IPS-15b (cell line): ENCODE data around the gene PTPRN2.

ENCODE experiments used
- H3K27me3 ChIP-seq: one replicate; pipeline ENCODE4 v1.6.1; 2013; ENCODE audit warnings: low read length; ENCODE audit not compliant: control insufficient read depth, insufficient read depth
- H3K36me3 ChIP-seq: one replicate; pipeline ENCODE4 v1.6.1; 2013; ENCODE audit warnings: low read length; ENCODE audit not compliant: control insufficient read depth, insufficient read depth
- H3K4me1 ChIP-seq: one replicate; pipeline ENCODE4 v1.6.1; 2013; ENCODE audit warnings: mild to moderate bottlenecking, low read length; ENCODE audit not compliant: control insufficient read depth, insufficient read depth
- H3K4me3 ChIP-seq: one replicate; pipeline ENCODE4 v1.5.1; 2013; ENCODE audit warnings: low read depth, low read length
- H3K9ac ChIP-seq: one replicate; pipeline ENCODE4 v1.6.1; 2013; ENCODE audit warnings: low read depth, mild to moderate bottlenecking, low read length
- H3K9me3 ChIP-seq: one replicate; pipeline ENCODE4 v1.6.1; 2013; ENCODE audit warnings: mild to moderate bottlenecking, low read length; ENCODE audit not compliant: control insufficient read depth, insufficient read depth

The PTPRN2 gene

GRCh38 chr7:157757776-157758467 is 829.7 kb downstream of the PTPRN2 start:
- no peaks in the 10 kb centered on the region for H3K27me3 ChIP-seq
- H3K4me1 ChIP-seq = no peaks in the 10 kb centered on the region
- no peaks in the 10 kb centered on the region for H3K36me3 ChIP-seq
- H3K9me3 ChIP-seq = no peaks in the 10 kb centered on the region
- no peak overlapping the region for H3K9ac ChIP-seq
- no peak overlapping the region for H3K4me3 ChIP-seq

GRCh38 chr7:157757211-157757610 is 830.4 kb downstream of the PTPRN2 start:
- H3K4me1 ChIP-seq = no peaks in the 10 kb centered on the region
- no peaks in the 10 kb centered on the region for H3K9me3 ChIP-seq
- no peaks in the 10 kb centered on the region for H3K36me3 ChIP-seq
- H3K9ac ChIP-seq = no peak overlapping the region
- H3K27me3 ChIP-seq = no peaks in the 10 kb centered on the region
- H3K4me3 ChIP-seq = no peak overlapping the region

DNA sequence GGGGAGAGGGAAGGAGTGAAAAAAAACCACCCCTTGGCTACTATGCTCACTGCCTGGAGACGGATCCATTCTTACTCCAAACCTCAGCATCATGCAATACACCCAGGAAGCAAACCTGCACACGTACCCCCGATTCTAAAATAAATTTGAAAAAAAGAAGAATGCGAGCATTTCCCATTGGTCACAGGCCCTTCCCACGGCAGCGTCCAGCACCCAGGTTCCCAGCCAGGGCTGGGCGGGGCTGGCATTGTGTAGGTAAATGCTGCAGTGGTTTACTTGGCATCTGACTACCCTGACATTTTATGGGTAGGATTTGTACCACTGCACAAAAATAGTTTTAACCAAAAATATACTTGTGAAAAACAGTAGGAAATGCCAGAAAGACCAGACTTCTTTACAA is 831.9 kb downstream of the PTPRN2 start:
- Histone ChIP-seq H3K27me3 (no peaks in the 10 kb centered on the region), H3K9me3 (no peaks in the 10 kb centered on the region), H3K36me3 (no peaks in the 10 kb centered on the region), H3K4me1 (no peaks in the 10 kb centered on the region), H3K9ac (no peak overlapping the region), H3K4me3 (no peak overlapping the region)

DNA sequence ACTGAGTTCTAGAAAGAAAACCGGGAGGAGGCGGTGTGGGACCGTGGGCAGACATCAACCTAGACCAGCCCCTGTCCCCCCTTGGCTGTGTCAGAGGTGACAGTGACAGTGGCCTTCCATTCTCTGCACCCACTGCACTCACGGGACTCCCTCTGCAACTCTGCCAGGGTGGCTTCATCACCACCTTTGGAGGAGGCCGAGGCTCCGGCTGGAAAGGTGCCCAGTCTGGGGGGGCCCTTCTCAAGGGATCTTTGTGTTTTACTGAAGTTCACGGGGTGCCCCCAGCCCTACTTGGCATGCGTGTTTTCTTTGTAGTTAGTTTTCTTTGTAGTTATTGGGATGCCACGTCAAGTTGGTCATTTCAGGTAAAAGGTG is 833.2 kb downstream of the PTPRN2 start:
- H3K9me3 ChIP-seq = no peaks in the 10 kb centered on the region
- H3K4me1 ChIP-seq = no peaks in the 10 kb centered on the region
- no peak overlapping the region for H3K4me3 ChIP-seq
- H3K36me3 ChIP-seq = no peaks in the 10 kb centered on the region
- no peaks in the 10 kb centered on the region for H3K27me3 ChIP-seq
- no peak overlapping the region for H3K9ac ChIP-seq

- H3K9me3 ChIP-seq = no peaks in the 10 kb centered on the region
- H3K36me3 ChIP-seq = no peaks in the 10 kb centered on the region
- H3K4me3 ChIP-seq = no peak overlapping the region
- H3K27me3 ChIP-seq = no peaks in the 10 kb centered on the region
- H3K9ac ChIP-seq = no peak overlapping the region
- H3K4me1 ChIP-seq = no peaks in the 10 kb centered on the region
Measured at GRCh38 chr7:157753713-157754415, 833.8 kb downstream of the PTPRN2 start.

GRCh38 chr7:157752832-157753291 is 834.8 kb downstream of the PTPRN2 start:
- no peaks in the 10 kb centered on the region for H3K36me3 ChIP-seq
- no peak overlapping the region for H3K9ac ChIP-seq
- H3K4me1 ChIP-seq = no peaks in the 10 kb centered on the region
- no peaks in the 10 kb centered on the region for H3K9me3 ChIP-seq
- no peaks in the 10 kb centered on the region for H3K27me3 ChIP-seq
- H3K4me3 ChIP-seq = no peak overlapping the region

DNA sequence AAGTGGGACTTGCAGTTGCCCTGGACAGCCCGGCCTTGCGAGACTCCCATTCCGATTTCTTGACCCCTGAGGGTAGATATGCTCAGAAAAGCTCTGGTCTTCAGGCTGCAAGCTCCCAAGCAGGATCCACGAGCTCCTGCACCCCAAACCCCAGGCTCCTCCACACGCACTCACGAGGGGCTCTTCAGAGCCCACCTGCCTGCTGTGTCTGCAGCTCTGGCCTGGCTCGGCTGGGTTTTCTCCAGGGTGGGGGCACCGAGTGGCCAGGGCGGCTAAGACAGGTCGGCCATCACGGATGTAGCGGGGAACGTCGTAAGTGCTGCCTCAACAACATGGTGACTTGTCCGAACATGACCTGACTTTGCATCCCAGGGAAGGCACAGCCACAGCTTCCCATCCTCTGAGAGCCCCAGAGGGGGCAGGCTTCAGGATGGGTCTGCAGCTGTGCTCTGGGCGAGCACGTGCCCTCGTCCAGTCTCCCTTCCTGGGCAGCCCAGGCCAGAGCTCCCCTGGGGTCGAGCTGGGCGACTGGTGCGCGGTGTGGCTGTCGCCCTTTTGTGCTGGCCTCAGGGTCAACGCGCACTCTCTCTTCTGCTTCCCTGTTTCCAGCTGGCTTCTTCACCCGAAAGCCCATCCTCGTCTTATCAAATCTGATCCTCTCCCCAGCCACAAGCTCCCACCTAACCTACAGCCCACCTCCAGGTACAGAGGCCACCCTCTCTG is 835.5 kb downstream of the PTPRN2 start:
- Histone ChIP-seq H3K4me3 (no peak overlapping the region), H3K27me3 (no peaks in the 10 kb centered on the region), H3K36me3 (no peaks in the 10 kb centered on the region), H3K9me3 (no peaks in the 10 kb centered on the region), H3K4me1 (no peaks in the 10 kb centered on the region), H3K9ac (no peak overlapping the region)

DNA sequence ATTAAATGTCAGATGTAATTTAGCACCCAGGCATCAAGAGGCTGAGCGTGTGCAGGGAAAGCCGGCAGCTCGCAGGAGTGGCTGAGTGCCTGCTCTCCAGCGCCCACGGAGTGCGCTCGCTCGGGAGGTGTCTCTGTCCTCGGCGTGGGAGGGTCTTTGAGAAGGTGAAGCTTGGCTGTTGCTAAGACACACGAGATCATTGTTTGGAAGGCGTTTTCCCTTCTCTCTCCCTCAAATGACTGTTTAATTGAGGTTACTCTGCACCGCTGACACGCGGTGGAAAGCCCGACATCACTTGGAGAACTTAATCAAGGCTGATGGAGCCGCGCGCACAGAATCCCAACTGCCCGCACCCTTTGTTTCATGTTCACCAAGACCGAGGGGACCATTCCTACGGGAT is 836.2 kb downstream of the PTPRN2 start:
- Histone ChIP-seq H3K9me3 (no peaks in the 10 kb centered on the region), H3K4me3 (no peak overlapping the region), H3K27me3 (no peaks in the 10 kb centered on the region), H3K9ac (no peak overlapping the region), H3K36me3 (no peaks in the 10 kb centered on the region), H3K4me1 (no peaks in the 10 kb centered on the region)

GRCh38 chr7:157750291-157750690 is 837.3 kb downstream of the PTPRN2 start:
- H3K9ac ChIP-seq = no peak overlapping the region
- H3K9me3 ChIP-seq = no peaks in the 10 kb centered on the region
- no peaks in the 10 kb centered on the region for H3K36me3 ChIP-seq
- H3K27me3 ChIP-seq = no peaks in the 10 kb centered on the region
- no peak overlapping the region for H3K4me3 ChIP-seq
- H3K4me1 ChIP-seq = no peaks in the 10 kb centered on the region

GRCh38 chr7:157745721-157746709 is 841.6 kb downstream of the PTPRN2 start:
- no peaks in the 10 kb centered on the region for H3K4me1 ChIP-seq
- H3K36me3 ChIP-seq = no peaks in the 10 kb centered on the region
- H3K4me3 ChIP-seq = no peak overlapping the region
- H3K27me3 ChIP-seq = no peaks in the 10 kb centered on the region
- no peaks in the 10 kb centered on the region for H3K9me3 ChIP-seq
- no peak overlapping the region for H3K9ac ChIP-seq
